T-helper 2 cell (primary cell): ENCODE results near the gene ORAI2.
"Not testable (repeated sequence)": the region's sequence is repeated elsewhere in the genome, so short reads cannot be mapped to it uniquely, and the experiment has no call there.

Source experiments
- DNase-seq, 5 experiments: peaks; one replicate each; pipeline versions ENCODE4 v3.0.0 to v3.0.0-alpha.2; 2012 to 2022

The ORAI2 gene

GRCh38 chr7:102469972-102470825 lies 36.8 kb downstream of the ORAI2 start:
- DNase-seq = no peak

- DNase-seq = no peak
Observed at GRCh38 chr7:102471791-102472125, 38.4 kb downstream of the ORAI2 start.

GRCh38 chr7:102472126-102473041 lies 39.0 kb downstream of the ORAI2 start:
- no peak for DNase-seq

- DNase-seq = no peak
Observed at GRCh38 chr7:102473271-102473991, 40.1 kb downstream of the ORAI2 start.

GRCh38 chr7:102474116-102474515 lies 40.7 kb downstream of the ORAI2 start:
- DNase-seq = not testable (repeated sequence)

GRCh38 chr7:102474736-102475435 lies 41.5 kb downstream of the ORAI2 start:
- not testable (repeated sequence) for DNase-seq

GRCh38 chr7:102478314-102479208 lies 45.2 kb downstream of the ORAI2 start, which contains the start of gene POLR2J:
Gene POLR2J (minus strand): TSS chr7:102478922. CDS start chr7:102478860, 62 bp downstream.
- peak; percentile 78 to 86 (median 81) for DNase-seq

GRCh38 chr7:102479209-102479584 lies 45.8 kb downstream of the ORAI2 start:
- DNase-seq = not testable (repeated sequence)

GRCh38 chr7:102479982-102480637 lies 46.7 kb downstream of the ORAI2 start:
- not testable (repeated sequence) for DNase-seq

GRCh38 chr7:102481962-102482361 lies 48.6 kb downstream of the ORAI2 start:
- DNase-seq = not testable (repeated sequence)

GRCh38 chr7:102484317-102484716 lies 50.9 kb downstream of the ORAI2 start:
- DNase-seq = not testable (repeated sequence)

GRCh38 chr7:102490529-102491075 lies 57.2 kb downstream of the ORAI2 start:
- peak in 4 of 5 experiments; percentile 39 to 48 (median 45) for DNase-seq

GRCh38 chr7:102493220-102493935 lies 60.0 kb downstream of the ORAI2 start:
- DNase-seq = not testable (repeated sequence)

GRCh38 chr7:102494026-102494425 lies 60.7 kb downstream of the ORAI2 start:
- not testable (repeated sequence) for DNase-seq

- not testable (repeated sequence) for DNase-seq
Observed at GRCh38 chr7:102494473-102495149, 61.2 kb downstream of the ORAI2 start.

- DNase-seq = not testable (repeated sequence)
Observed at GRCh38 chr7:102496861-102497260, 63.5 kb downstream of the ORAI2 start.

GRCh38 chr7:102497308-102497707 lies 63.9 kb downstream of the ORAI2 start:
- DNase-seq = not testable (repeated sequence)

GRCh38 chr7:102498321-102498720 lies 64.9 kb downstream of the ORAI2 start:
- not testable (repeated sequence) for DNase-seq

GRCh38 chr7:102503141-102503540 lies 69.8 kb downstream of the ORAI2 start:
- not testable (repeated sequence) for DNase-seq
